Measurements from ENCODE around the gene SOWAHA.

Gene SOWAHA

GRCh38 chr5:132827943-132828673, 15.0 kb downstream of the SOWAHA start:
- DNase-seq (ENCODE audit: low spot score): no peak

GRCh38 chr5:132828846-132829494, 15.9 kb downstream of the SOWAHA start:
- DNase-seq (ENCODE audit: low spot score): no peak

GRCh38 chr5:132829742-132830435, 16.8 kb downstream of the SOWAHA start:
- DNase-seq (ENCODE audit: low spot score): peak; percentile 86

- peak; percentile 81 for DNase-seq (ENCODE audit: low spot score)
Measured at GRCh38 chr5:132830436-132831094, 17.5 kb downstream of the SOWAHA start, which contains the start of gene SHROOM1. TSS of gene SHROOM1 (minus strand) at chr5:132830647. CDS start at chr5:132826140, 4,507 bp downstream.

- DNase-seq (ENCODE audit: low spot score): no peak
Measured at GRCh38 chr5:132831095-132831860, 18.2 kb downstream of the SOWAHA start.

- no peak for DNase-seq (ENCODE audit: low spot score)
Measured at GRCh38 chr5:132832612-132833011, 19.5 kb downstream of the SOWAHA start.

DNA sequence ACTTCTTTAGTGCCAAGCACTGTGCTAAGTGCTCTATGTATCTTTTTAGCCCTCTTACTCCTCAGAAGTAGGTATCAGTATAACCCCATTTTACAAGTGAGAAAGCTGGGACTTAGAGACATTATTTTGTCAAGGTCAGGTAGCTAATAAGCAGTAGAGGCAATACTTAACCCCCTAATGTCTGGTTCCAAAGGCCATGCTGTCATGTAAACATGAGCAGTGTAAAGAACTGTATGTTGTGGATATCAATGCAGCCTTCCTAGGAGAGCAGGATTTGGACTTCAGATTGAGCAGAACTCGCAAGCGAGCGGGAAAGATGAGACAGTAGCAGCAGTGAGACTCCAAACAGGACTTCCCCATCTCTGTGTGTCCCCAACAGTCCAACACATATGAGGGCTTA, 21.0 kb downstream of the SOWAHA start:
- DNase-seq (ENCODE audit: low spot score): no peak

- no peak for DNase-seq (ENCODE audit: low spot score)
Measured at GRCh38 chr5:132836852-132837251, 23.8 kb downstream of the SOWAHA start.

GRCh38 chr5:132837868-132838267, 24.8 kb downstream of the SOWAHA start:
- DNase-seq (ENCODE audit: low spot score): peak; percentile 48

DNA sequence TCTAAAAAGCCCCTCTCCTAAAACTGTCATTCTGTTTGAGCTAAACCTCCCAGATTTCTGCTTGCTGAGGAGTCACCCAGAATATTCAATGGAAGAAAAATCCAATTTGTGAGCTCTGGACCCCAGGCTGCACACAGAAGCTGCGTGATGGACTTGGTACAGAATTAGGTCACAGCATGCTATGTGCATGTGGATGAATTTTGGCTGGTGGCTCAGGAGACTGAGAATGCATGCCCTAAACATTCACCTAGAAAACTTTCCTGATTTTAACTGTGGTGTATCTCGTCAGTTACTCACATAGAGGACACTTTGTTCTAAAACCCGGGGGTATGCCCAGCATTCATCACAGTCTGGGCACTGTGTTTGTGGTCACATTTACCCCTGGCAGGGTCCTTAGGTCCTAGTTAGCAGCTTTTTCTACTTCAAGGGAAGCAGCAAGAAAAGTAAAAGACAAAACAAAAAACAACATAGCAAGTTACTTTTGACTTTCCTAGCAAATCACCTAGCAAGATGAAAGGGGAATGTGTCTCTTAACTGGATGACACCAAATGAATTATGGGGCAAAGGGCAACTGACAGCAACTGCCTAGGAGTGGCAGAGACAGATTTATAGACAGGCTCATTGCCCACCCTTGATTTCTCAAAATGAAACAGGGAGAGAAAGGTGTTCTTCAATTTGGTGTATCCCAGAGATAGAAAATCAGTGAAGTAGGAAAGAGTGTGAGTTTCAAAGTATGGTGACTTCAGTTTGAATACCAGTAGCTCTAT, 25.6 kb downstream of the SOWAHA start:
- no peak for DNase-seq (ENCODE audit: low spot score)

DNA sequence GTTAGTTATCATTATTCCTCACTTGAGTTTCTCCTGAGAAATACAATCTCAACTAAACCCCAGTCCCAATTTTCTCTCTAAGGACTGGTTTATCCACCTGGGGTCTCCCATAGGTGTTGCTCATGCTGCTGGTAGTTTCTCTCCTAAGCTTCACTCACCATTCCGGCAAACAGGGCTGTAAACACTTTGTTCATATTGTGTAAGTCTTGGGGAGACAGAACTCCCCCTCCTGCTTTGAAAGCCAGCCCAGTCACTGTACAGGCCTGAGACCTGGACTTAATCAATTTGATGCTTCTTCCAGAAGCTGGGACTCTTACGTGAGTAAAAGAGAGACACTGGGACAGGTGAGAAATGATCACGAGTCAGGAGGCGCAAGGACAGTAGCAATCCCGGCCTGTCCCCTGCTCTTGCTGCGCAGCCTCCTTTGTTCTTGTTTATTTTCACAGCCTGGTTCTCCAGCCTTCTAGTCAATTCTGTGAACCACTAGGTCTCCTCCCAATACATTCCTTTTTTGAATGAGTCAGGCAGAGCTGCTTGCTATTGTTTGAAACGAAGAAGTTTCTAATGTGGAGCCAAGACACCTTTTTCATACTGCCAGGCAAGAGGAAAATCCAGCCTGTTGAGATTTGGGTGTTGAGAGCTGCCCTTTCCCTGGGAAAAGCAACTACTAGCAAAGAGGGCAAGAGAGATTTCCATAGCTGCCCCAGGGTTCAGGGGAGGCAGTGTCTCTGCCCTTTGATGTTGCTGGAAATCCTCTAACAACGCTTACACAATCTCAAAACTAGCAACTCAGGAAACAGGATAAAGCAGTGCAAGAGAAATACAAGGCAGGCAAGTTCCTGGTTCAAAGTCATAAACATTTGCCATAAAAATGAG, 26.6 kb downstream of the SOWAHA start:
- DNase-seq (ENCODE audit: low spot score): no peak

DNA sequence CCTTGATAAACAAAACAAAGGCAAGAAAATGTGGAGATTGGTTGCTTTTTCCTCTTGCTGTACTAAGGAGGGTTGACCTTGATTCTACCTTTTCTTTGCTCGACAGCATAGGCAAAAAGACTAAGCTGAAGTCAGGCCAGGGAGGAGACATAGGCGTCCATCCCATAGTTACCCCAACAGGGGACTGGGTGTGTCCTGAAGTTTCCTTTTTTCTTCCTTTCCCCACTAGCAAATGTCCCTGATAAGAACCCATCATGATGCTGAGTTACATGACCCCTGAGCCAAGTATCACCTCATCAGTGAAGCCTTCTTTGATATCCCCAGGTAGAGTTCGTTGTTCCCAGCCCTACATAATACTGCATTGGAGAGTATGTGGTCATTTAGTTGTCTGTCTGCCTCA, 27.2 kb downstream of the SOWAHA start:
- no peak for DNase-seq (ENCODE audit: low spot score)

GRCh38 chr5:132840896-132841295, 27.8 kb downstream of the SOWAHA start:
- no peak for DNase-seq (ENCODE audit: low spot score)

- no peak for DNase-seq (ENCODE audit: low spot score)
Measured at GRCh38 chr5:132841305-132841704, 28.2 kb downstream of the SOWAHA start.

DNA sequence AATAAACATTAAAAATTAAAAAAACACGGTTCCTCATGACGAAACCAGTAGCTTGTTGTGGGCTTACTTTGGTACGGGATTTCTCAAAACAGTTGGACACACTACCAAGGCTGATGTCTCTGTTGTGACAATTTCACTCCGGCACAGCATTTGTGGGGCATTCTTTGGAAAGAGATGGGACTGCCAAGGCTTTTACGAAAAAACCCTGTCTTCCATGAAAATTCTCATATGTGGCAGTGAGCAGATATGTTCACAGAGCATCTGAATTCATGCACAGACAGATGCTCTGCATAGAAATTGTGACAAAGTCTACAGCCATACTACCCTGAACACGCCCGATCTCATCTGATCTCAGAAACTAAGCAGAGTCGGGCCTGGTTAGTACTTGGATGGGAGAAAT, 35.2 kb downstream of the SOWAHA start:
- no peak for DNase-seq (ENCODE audit: low spot score)

GRCh38 chr5:132849347-132849746, 36.2 kb downstream of the SOWAHA start:
- DNase-seq (ENCODE audit: low spot score): no peak

GRCh38 chr5:132850066-132850465, 37.0 kb downstream of the SOWAHA start:
- DNase-seq (ENCODE audit: low spot score): no peak

DNA sequence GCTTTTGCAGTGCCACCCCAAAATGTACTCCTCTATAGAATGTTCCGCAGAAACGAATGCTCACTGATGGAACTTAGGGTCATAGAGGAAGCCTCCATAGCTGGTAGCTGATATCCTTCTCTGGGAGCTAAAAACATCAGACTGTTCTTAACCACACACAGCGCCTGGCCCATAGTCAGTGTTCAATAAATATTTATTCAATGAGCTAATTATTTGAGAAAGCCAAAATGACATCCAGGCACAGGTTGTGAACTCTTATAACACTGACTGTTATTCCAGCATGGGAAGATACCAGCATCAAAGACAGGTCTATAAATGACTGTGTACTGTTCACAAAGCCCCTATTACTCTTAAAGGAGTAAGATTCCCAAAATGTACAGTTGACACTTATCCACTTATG, 40.2 kb downstream of the SOWAHA start:
- no peak for DNase-seq (ENCODE audit: low spot score)

DNA sequence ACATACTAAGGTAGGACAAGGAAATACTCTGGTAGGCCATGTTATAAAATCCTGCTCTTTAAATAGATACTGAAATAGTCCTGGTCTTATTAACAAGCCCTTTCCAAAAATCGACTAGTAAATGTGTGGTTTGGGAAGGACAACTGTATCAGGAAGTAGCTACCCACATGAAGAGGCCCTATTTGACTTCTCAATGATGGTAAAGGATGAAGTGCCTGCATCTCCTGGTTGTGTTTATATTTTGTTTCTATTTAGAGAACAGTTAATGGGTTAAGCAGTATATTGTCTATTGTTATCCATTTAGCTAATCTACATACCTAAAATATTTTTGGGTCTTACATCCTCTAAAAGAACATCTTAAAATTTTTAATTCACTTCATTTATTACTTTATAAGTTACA, 40.7 kb downstream of the SOWAHA start:
- no peak for DNase-seq (ENCODE audit: low spot score)

GRCh38 chr5:132854301-132854700, 41.2 kb downstream of the SOWAHA start:
- no peak for DNase-seq (ENCODE audit: low spot score)
